HepG2 (cell line): ENCODE data around the gene DEPDC1. TPM values are rescaled to one million over a fixed set of nuclear protein-coding genes. Genes with fewer than 3 reads are reported as not detected.

ENCODE experiments used
- ATAC-seq: fragments of 200-7000 bp; cut with Tn5 transposase; 3 replicates; pipeline ENCODE4 v1.9.1; 2020; ENCODE audit warnings: mild to moderate bottlenecking, moderate library complexity
- BruUV-seq: library from RNA; stranded (reverse); fragments of 400-500 nt; replicated peaks from 2 replicates; lab custom pipeline; 2021; lab: Mats Ljungman, UMichigan
- CTCF ChIA-PET: fragments of 300-600 bp; formaldehyde crosslinking; extraction: SDS; loops from one replicate; lab custom pipeline; 2021; ENCODE audit warnings: low total read pairs, inconsistent platforms, low intra/inter-chr PET ratio; lab: Yijun Ruan, JAX
- POLR2A ChIA-PET: fragments of 350-600 bp; sonication (Branson Sonifier 250); formaldehyde crosslinking; loops from one replicate; lab custom pipeline; 2020; ENCODE audit warnings: antibody characterized with exemption, inconsistent platforms; lab: Yijun Ruan, JAX
- DNase-seq: peaks from one replicate; pipeline ENCODE4 v3.0.0-alpha.2; 2015; ENCODE audit warnings: low spot score
- FAIRE-seq: peaks from 3 replicates; lab custom pipeline; 2011; peaks lifted over from hg19 to GRCh38; lab: Jason Lieb, UNC
- H2AFZ ChIP-seq: one replicate; pipeline ENCODE4 v1.6.1; 2011; ENCODE audit warnings: low read length, inconsistent platforms
- H3K27ac ChIP-seq: fragments of 300-600 bp; 3 replicates; pipeline ENCODE4 v1.8.0; 2011; ENCODE audit warnings: mixed run types, mild to moderate bottlenecking, mixed read lengths, low read length, inconsistent platforms; ENCODE audit not compliant: insufficient read depth; ENCODE audit errors: extremely low read length
- H3K27me3 ChIP-seq, 2 experiments: fragments of 200-600 bp in 1 of 2; 2 replicates in 1 of 2; 3 replicates in 1 of 2; pipeline versions ENCODE4 v1.6.0 to v1.8.0; 2011; ENCODE audit warnings: low read length in 2 of 2, mild to moderate bottlenecking in 2 of 2, moderate library complexity in 2 of 2, inconsistent platforms in 1 of 2; ENCODE audit not compliant: insufficient read depth in 2 of 2, control insufficient read depth in 1 of 2
- H3K36me3 ChIP-seq, 2 experiments: fragments of 200-600 bp in 1 of 2; replicated peaks in 1 of 2; 2 replicates in 1 of 2; 3 replicates in 1 of 2; pipeline versions ENCODE4 v1.5.1 to v1.8.0; 2011; ENCODE audit warnings: low read length in 2 of 2, inconsistent platforms in 1 of 2; ENCODE audit not compliant: insufficient read depth in 2 of 2, control insufficient read depth in 1 of 2
- H3K4me1 ChIP-seq: 2 replicates; pipeline ENCODE4 v1.5.1; 2012; ENCODE audit warnings: low read length, inconsistent platforms; ENCODE audit not compliant: insufficient read depth
- H3K4me2 ChIP-seq: 2 replicates; pipeline ENCODE4 v1.6.0; 2011; ENCODE audit warnings: low read depth, low read length, inconsistent platforms
- H3K4me3 ChIP-seq, 3 experiments: fragments of 200-600 bp in 1 of 3; sonication (generic), shearing (Covaris generic) in 1 of 3; replicated peaks in 1 of 3; 2 replicates each; pipeline ENCODE4 v1.5.1; 2011 to 2016; ENCODE audit warnings: low read length in 3 of 3, inconsistent platforms in 2 of 3, low read depth in 2 of 3, mild to moderate bottlenecking in 2 of 3, control low read depth in 1 of 3, mixed read lengths in 1 of 3; ENCODE audit not compliant: insufficient read depth in 1 of 3
- H3K79me2 ChIP-seq: one replicate; pipeline ENCODE4 v1.6.1; 2011; ENCODE audit warnings: low read length, inconsistent platforms; ENCODE audit not compliant: insufficient read depth
- H3K9ac ChIP-seq: 2 replicates; pipeline ENCODE4 v1.6.0; 2011; ENCODE audit warnings: mild to moderate bottlenecking, low read depth, low read length, inconsistent platforms; ENCODE audit not compliant: insufficient read depth
- H3K9me3 ChIP-seq: 2 replicates; pipeline ENCODE4 v1.5.1; 2012; ENCODE audit warnings: mild to moderate bottlenecking, low read length
- H4K20me1 ChIP-seq: 2 replicates; pipeline ENCODE4 v1.6.0; 2011; ENCODE audit warnings: inconsistent platforms, mild to moderate bottlenecking, low read length, moderate library complexity; ENCODE audit not compliant: insufficient read depth
- ASH2L ChIP-seq: fragments of 300-600, 200-600 bp; sonication (generic); IDR thresholded peaks from 2 replicates; pipeline ENCODE4 v1.7.0; 2017; ENCODE audit warnings: low read depth, mild to moderate bottlenecking, moderate library complexity, mixed read lengths, low read length; ENCODE audit not compliant: insufficient read length
- BCL3 ChIP-seq: sonication (generic); formaldehyde crosslinking; IDR thresholded peaks from 2 replicates; pipeline ENCODE4 v1.5.1; 2020; ENCODE audit warnings: mild to moderate bottlenecking, missing genetic modification reagents, moderate library complexity
- CHCHD3 ChIP-seq: sonication (generic); formaldehyde crosslinking; IDR thresholded peaks from 2 replicates; pipeline ENCODE4 v1.8.0; 2022; ENCODE audit warnings: mild to moderate bottlenecking, missing genetic modification reagents, moderate library complexity
- HMG20A ChIP-seq: IDR thresholded peaks from 2 replicates; pipeline ENCODE4 v1.6.1; 2016; ENCODE audit warnings: borderline replicate concordance
- IRF2 ChIP-seq: IDR thresholded peaks from 2 replicates; pipeline ENCODE4 v1.6.1; 2018; ENCODE audit warnings: missing genetic modification reagents, missing compliant biosample characterization
- ISX ChIP-seq: sonication (generic); formaldehyde crosslinking; conservative IDR thresholded peaks from 2 replicates; pipeline ENCODE4 v1.5.0; 2020; ENCODE audit warnings: missing genetic modification reagents
- JUND ChIP-seq: sonication (generic); formaldehyde crosslinking; IDR thresholded peaks from 2 replicates; pipeline ENCODE4 v1.8.0; 2022; ENCODE audit warnings: mild to moderate bottlenecking, missing genetic modification reagents
- NBN ChIP-seq: fragments of 450-650 bp; conservative IDR thresholded peaks from 2 replicates; pipeline ENCODE4 v1.6.1; 2017
- RBAK ChIP-seq: sonication (generic); formaldehyde crosslinking; IDR thresholded peaks from 2 replicates; pipeline ENCODE4 v1.5.1; 2020; ENCODE audit warnings: mild to moderate bottlenecking, missing genetic modification reagents
- RFX1 ChIP-seq: fragments of 450-650 bp; IDR thresholded peaks from 2 replicates; pipeline ENCODE4 v1.6.1; 2017
- SIN3B ChIP-seq: fragments of 150-350 bp; IDR thresholded peaks from 2 replicates; pipeline ENCODE4 v1.6.1; 2014; ENCODE audit warnings: low read length
- SIX4 ChIP-seq: sonication (generic); formaldehyde crosslinking; IDR thresholded peaks from 2 replicates; pipeline ENCODE4 v1.4.0; 2020; ENCODE audit warnings: missing genetic modification reagents
- XRCC5 ChIP-seq: fragments of 200-400 bp; formaldehyde crosslinking; optimal IDR thresholded peaks from 2 replicates; pipeline ENCODE3; 2017; ENCODE audit warnings: mild to moderate bottlenecking, low read length
- ZFP36 ChIP-seq: fragments of 150-350 bp; IDR thresholded peaks from 2 replicates; pipeline ENCODE4 v1.6.1; 2018; ENCODE audit warnings: borderline replicate concordance, low read length, low read depth; ENCODE audit not compliant: partially characterized antibody
- ZNF264 ChIP-seq: sonication (generic); formaldehyde crosslinking; IDR thresholded peaks from 2 replicates; pipeline ENCODE4 v1.4.0; 2020; ENCODE audit warnings: missing genetic modification reagents
- ZNF383 ChIP-seq: sonication (generic); formaldehyde crosslinking; IDR thresholded peaks from 2 replicates; pipeline ENCODE4 v1.4.0; 2020; ENCODE audit warnings: missing genetic modification reagents, mild to moderate bottlenecking, borderline replicate concordance
- ZNF432 ChIP-seq: sonication (generic); formaldehyde crosslinking; IDR thresholded peaks from 2 replicates; pipeline ENCODE4 v1.5.0; 2020; ENCODE audit warnings: missing genetic modification reagents, mild to moderate bottlenecking, borderline replicate concordance
- ZNF451 ChIP-seq: sonication (generic); formaldehyde crosslinking; IDR thresholded peaks from 2 replicates; pipeline ENCODE4 v1.5.0; 2020; ENCODE audit warnings: mild to moderate bottlenecking, missing genetic modification reagents
- ZNF670 ChIP-seq: sonication (generic); formaldehyde crosslinking; IDR thresholded peaks from 2 replicates; pipeline ENCODE4 v1.8.0; 2022; ENCODE audit warnings: mild to moderate bottlenecking, missing genetic modification reagents, borderline replicate concordance
- WGBS: methylation state at CpG from one replicate; pipeline ENCODE4 v1.1.6; 2017; ENCODE audit warnings: low lambda C conversion rate; 5-methylcytosine and 5-hydroxymethylcytosine counted together
- in situ Hi-C: cut with HindIII; loops from 2 replicates; pipeline ENCODE4 v1.10.0; 2017; ENCODE audit warnings: low pct_unique_long_range_greater_than_20kb; ENCODE audit not compliant: extremely low pct_ligation_motif_present
- intact Hi-C: fragments of 100-400 bp; cut with micrococcal nuclease; formaldehyde crosslinking; loops from one replicate; pipeline ENCODE4 v1.10.0; 2022; ENCODE audit not compliant: unreplicated experiment
- polyA plus RNA-seq, 8 experiments: library from polyadenylated mRNA; depleted of rRNA in 3 of 8; stranded (reverse) in 7 of 8; unstranded in 1 of 8; fragments of >200 nt; fragmentation: Illumina TruSeq in 4 of 8; extraction: Trizol in 4 of 8; gene quantifications; 2 replicates each; pipeline versions ENCODE4 v1.2.1 to v1.2.3, GENCODE V29; 2011 to 2016; ENCODE audit warnings: low read depth in 4 of 8, missing spikeins in 1 of 8, mixed read lengths in 1 of 8; ENCODE audit not compliant: insufficient read depth in 1 of 8
- total RNA-seq, 5 experiments: library from RNA; depleted of rRNA; stranded (reverse); fragments of >200 nt; fragmentation: Illumina TruSeq; extraction: Trizol; gene quantifications; 2 replicates each; pipeline ENCODE4 v1.2.3, GENCODE V29; 2016; ENCODE audit warnings: low read depth in 1 of 5

The DEPDC1 gene
- total and polyA plus RNA-seq, 2 of the 13 experiments (the other 11 are each of a cell fraction or from before 2014, with no cell fraction given) = 7.0 to 20.2 TPM

DNA sequence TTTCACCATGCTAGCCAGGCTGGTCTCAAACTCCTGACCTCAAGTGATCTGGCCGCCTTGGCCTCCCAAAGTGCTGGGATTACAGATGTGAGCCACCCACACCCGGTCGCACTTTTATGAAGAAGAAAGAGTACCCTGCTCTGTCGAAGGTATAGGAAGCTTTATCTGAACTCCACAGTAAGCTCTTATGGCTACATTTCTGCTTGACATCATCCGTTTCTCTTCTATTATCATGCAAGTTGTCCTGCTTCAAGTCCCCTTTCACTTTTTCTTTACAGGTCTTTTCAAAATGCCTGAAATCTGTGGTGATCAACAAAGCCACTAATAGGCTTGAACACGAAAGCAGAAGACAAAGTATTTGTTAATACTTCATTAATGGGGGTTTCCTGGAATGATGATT, 51.2 kb downstream of the DEPDC1 start:
- no peaks in the 10 kb centered on the region for H3K79me2 ChIP-seq
- in situ Hi-C loops (no loop called here), intact Hi-C loops (no loop called here)
- H2AFZ ChIP-seq = no peak overlapping the region
- no TSS peak for BruUV-seq
- no peak for TF ChIP-seq IRF2
- no peak for TF ChIP-seq ZNF451 (CRISPR knock-in tag)
- no peak for TF ChIP-seq CHCHD3 (CRISPR knock-in tag)
- no peak for TF ChIP-seq ISX
- no peak for TF ChIP-seq XRCC5
- no peak for TF ChIP-seq ZFP36
- TF ChIP-seq NBN = no peak
- no peak for TF ChIP-seq ZNF383 (CRISPR knock-in tag)
- TF ChIP-seq ASH2L = no peak
- TF ChIP-seq ZNF264 (CRISPR knock-in tag) = no peak
- no peak for TF ChIP-seq JUND (CRISPR knock-in tag)
- TF ChIP-seq SIN3B = no peak
- TF ChIP-seq RBAK (CRISPR knock-in tag) = no peak
- no peak for TF ChIP-seq HMG20A (CRISPR knock-in tag)
- TF ChIP-seq RFX1 = no peak
- no peak for TF ChIP-seq ZNF670 (CRISPR knock-in tag)
- TF ChIP-seq BCL3 = no peak
- TF ChIP-seq ZNF432 (CRISPR knock-in tag) = no peak
- no peak for TF ChIP-seq SIX4 (CRISPR knock-in tag)
- H3K4me1 ChIP-seq = no peaks in the 10 kb centered on the region
- no peak for ATAC-seq
- ChIA-PET POLR2A (no interaction called here), CTCF (no interaction called here)
- no peak for FAIRE-seq
- no peak overlapping the region for H3K4me3 ChIP-seq
- no peak for DNase-seq
- H3K9me3 ChIP-seq = no peaks in the 10 kb centered on the region
- no peak overlapping the region for H3K27ac ChIP-seq
- H3K9ac ChIP-seq = no peak overlapping the region
- no peaks in the 10 kb centered on the region for H4K20me1 ChIP-seq
- 20% methylated on average over 6 of the region's 6 CpGs for WGBS
- H3K36me3 ChIP-seq = no peaks in the 10 kb centered on the region
- no peaks in the 10 kb centered on the region for H3K27me3 ChIP-seq
- H3K4me2 ChIP-seq = no peak overlapping the region
